Measurements from ENCODE around the gene GRM7.

- TF ChIP-seq CTCF (IDR thresholded peaks at IDR 0.05; ENCODE audit: low read depth, low read length, missing input control): no peak
- no peak for TF ChIP-seq HNF4A (conservative IDR thresholded peaks at IDR 0.05)
- no peak for TF ChIP-seq JUND (IDR thresholded peaks at IDR 0.05)
- no peak for TF ChIP-seq REST (IDR thresholded peaks at IDR 0.05)
- TF ChIP-seq GABPA (IDR thresholded peaks at IDR 0.05 in 1 of 2, conservative IDR thresholded peaks at IDR 0.05 in 1 of 2): no peak
- no peak for TF ChIP-seq YY1 (IDR thresholded peaks at IDR 0.05)
Observed at GRCh38 chr3:7565574-7565973, 704.7 kb downstream of the GRM7 start.

All from liver (tissue), 3 donors.